ENCODE results near the gene SPDYE2B. TPM values are rescaled to one million over a fixed set of nuclear protein-coding genes. Genes with fewer than 3 reads are reported as not detected.
"Not testable (repeated sequence)": the region's sequence is repeated elsewhere in the genome, so short reads cannot be mapped to it uniquely, and the experiment has no call there.

Gene SPDYE2B
- not detected in 2 replicates for polyA plus RNA-seq (2013)

- WGBS (ENCODE audit: extremely low coverage, insufficient coverage, insufficient read length) = no CpG with 5 or more reads among the region's 4 CpGs
- not testable (repeated sequence) for H4K8ac ChIP-seq (ENCODE audit: low read depth, low read length); H3K4ac ChIP-seq (ENCODE audit: low read depth, low read length); H4K12ac ChIP-seq (ENCODE audit: low read depth, low read length); H2BK12ac ChIP-seq (ENCODE audit: low read length); DNase-seq; H3K36me3 ChIP-seq (ENCODE audit: control insufficient read depth in 1 of 2, insufficient read depth in 2 of 2, low read length in 2 of 2); H2BK5ac ChIP-seq (ENCODE audit: low read depth, low read length, poor library complexity); H3K9ac ChIP-seq (ENCODE audit: low read length); H3K9me3 ChIP-seq (ENCODE audit: insufficient read depth, low read depth, low read length); H3K4me2 ChIP-seq (ENCODE audit: low read length); H2AK5ac ChIP-seq (ENCODE audit: low read length); H2AFZ ChIP-seq (ENCODE audit: insufficient read depth, low read length, poor library complexity); H2BK120ac ChIP-seq (ENCODE audit: insufficient read depth, low read length, poor library complexity); H3K18ac ChIP-seq (ENCODE audit: low read length); H3K23ac ChIP-seq (ENCODE audit: low read length); H3K79me1 ChIP-seq (ENCODE audit: low read length); H3K27ac ChIP-seq (ENCODE audit: low read depth, low read length); H3K14ac ChIP-seq (ENCODE audit: low read length); H3K79me2 ChIP-seq (ENCODE audit: control insufficient read depth, insufficient read depth, low read length, poor library complexity); H3K27me3 ChIP-seq (ENCODE audit: insufficient read depth, low read length); H4K91ac ChIP-seq (ENCODE audit: low read depth, low read length); H3K4me1 ChIP-seq (ENCODE audit: control insufficient read depth in 1 of 2, insufficient read depth in 2 of 2, low read length in 2 of 2); H3K4me3 ChIP-seq (ENCODE audit: low read depth, low read length)
Measured at GRCh38 chr7:102649924-102650323, at the start of gene SPDYE2B. SPDYE2B (plus strand) TSS chr7:102650319; CDS start chr7:102652349, 2,030 bp downstream.

DNA sequence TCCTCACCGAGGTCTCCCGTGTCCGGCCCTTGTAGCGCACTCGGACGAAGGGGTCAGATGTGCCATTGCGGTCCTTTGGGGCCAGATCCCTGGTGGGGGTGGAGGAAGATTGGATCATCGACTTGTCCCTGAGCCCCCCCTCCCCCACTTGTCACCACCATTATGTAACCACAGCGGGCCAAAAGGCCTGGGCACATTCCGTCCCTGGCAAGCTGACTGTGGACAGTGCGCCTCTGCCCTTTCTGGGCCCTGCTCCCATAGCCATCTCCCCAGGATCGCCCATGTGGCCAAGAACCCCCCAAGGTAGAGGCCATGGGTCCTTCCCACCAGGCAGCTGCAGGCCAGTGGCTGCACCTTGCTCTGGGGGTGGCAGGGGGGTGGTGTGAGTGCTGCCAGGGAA is 47.8 kb upstream of the SPDYE2B start:
- H4K91ac ChIP-seq (ENCODE audit: low read depth, low read length) = not testable (repeated sequence)

GRCh38 chr7:102604431-102605145 is 45.5 kb upstream of the SPDYE2B start:
- not testable (repeated sequence) for H3K14ac ChIP-seq (ENCODE audit: low read length); H3K18ac ChIP-seq (ENCODE audit: low read length); H2AFZ ChIP-seq (ENCODE audit: insufficient read depth, low read length, poor library complexity); H3K4ac ChIP-seq (ENCODE audit: low read depth, low read length); H3K23ac ChIP-seq (ENCODE audit: low read length); H2BK5ac ChIP-seq (ENCODE audit: low read depth, low read length, poor library complexity); H2AK5ac ChIP-seq (ENCODE audit: low read length); H4K12ac ChIP-seq (ENCODE audit: low read depth, low read length); H3K9me3 ChIP-seq (ENCODE audit: insufficient read depth, low read depth, low read length); H2BK12ac ChIP-seq (ENCODE audit: low read length); H2BK120ac ChIP-seq (ENCODE audit: insufficient read depth, low read length, poor library complexity); H3K4me3 ChIP-seq (ENCODE audit: low read depth, low read length); H3K9ac ChIP-seq (ENCODE audit: low read length); H3K4me2 ChIP-seq (ENCODE audit: low read length); H3K36me3 ChIP-seq (ENCODE audit: control insufficient read depth in 1 of 2, insufficient read depth in 2 of 2, low read length in 2 of 2); H4K91ac ChIP-seq (ENCODE audit: low read depth, low read length); DNase-seq; H3K79me1 ChIP-seq (ENCODE audit: low read length); H3K4me1 ChIP-seq (ENCODE audit: control insufficient read depth in 1 of 2, insufficient read depth in 2 of 2, low read length in 2 of 2); H3K27me3 ChIP-seq (ENCODE audit: insufficient read depth, low read length); H3K79me2 ChIP-seq (ENCODE audit: control insufficient read depth, insufficient read depth, low read length, poor library complexity); H3K27ac ChIP-seq (ENCODE audit: low read depth, low read length); H4K8ac ChIP-seq (ENCODE audit: low read depth, low read length)
- no CpG with 5 or more reads among the region's 19 CpGs for WGBS (ENCODE audit: extremely low coverage, insufficient coverage, insufficient read length)

More for the DNA sequence above, 47.8 kb upstream of the SPDYE2B start:
- H3K79me2 ChIP-seq (ENCODE audit: control insufficient read depth, insufficient read depth, low read length, poor library complexity); H3K14ac ChIP-seq (ENCODE audit: low read length); H4K8ac ChIP-seq (ENCODE audit: low read depth, low read length); H3K9me3 ChIP-seq (ENCODE audit: insufficient read depth, low read depth, low read length); H3K4me1 ChIP-seq (ENCODE audit: control insufficient read depth in 1 of 2, insufficient read depth in 2 of 2, low read length in 2 of 2); H3K79me1 ChIP-seq (ENCODE audit: low read length); H2AK5ac ChIP-seq (ENCODE audit: low read length); H2BK5ac ChIP-seq (ENCODE audit: low read depth, low read length, poor library complexity); H3K27me3 ChIP-seq (ENCODE audit: insufficient read depth, low read length); DNase-seq; H3K4me2 ChIP-seq (ENCODE audit: low read length); H4K12ac ChIP-seq (ENCODE audit: low read depth, low read length); H2AFZ ChIP-seq (ENCODE audit: insufficient read depth, low read length, poor library complexity); H3K9ac ChIP-seq (ENCODE audit: low read length); H3K27ac ChIP-seq (ENCODE audit: low read depth, low read length); H3K4me3 ChIP-seq (ENCODE audit: low read depth, low read length); H3K4ac ChIP-seq (ENCODE audit: low read depth, low read length); H2BK120ac ChIP-seq (ENCODE audit: insufficient read depth, low read length, poor library complexity); H3K36me3 ChIP-seq (ENCODE audit: control insufficient read depth in 1 of 2, insufficient read depth in 2 of 2, low read length in 2 of 2); H2BK12ac ChIP-seq (ENCODE audit: low read length); H3K18ac ChIP-seq (ENCODE audit: low read length); H3K23ac ChIP-seq (ENCODE audit: low read length): not testable (repeated sequence)
- no CpG with 5 or more reads among the region's 12 CpGs for WGBS (ENCODE audit: extremely low coverage, insufficient coverage, insufficient read length)

DNA sequence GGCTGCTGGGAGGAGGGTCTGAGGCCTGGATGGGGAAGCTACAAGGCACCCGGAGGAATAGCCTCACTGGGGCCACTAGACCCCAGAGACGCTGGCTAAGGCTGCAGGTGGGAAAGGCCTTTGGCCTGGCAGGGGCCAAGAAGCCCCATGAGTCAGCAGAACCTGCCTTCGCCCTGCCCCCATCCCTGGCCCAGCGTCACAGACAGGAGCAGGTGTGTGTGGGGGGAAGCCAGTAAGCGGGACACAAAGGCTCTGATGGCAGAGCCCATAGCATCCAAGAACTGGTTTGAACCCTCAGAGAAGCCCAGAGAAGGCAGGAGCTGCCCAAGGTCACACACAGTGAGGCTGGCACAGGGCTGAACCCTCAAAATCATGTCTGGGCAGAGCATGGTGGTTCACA is 43.3 kb upstream of the SPDYE2B start:
- not testable (repeated sequence) for H3K4me3 ChIP-seq (ENCODE audit: low read depth, low read length); H2BK120ac ChIP-seq (ENCODE audit: insufficient read depth, low read length, poor library complexity); H3K79me2 ChIP-seq (ENCODE audit: control insufficient read depth, insufficient read depth, low read length, poor library complexity); H2AK5ac ChIP-seq (ENCODE audit: low read length); H2AFZ ChIP-seq (ENCODE audit: insufficient read depth, low read length, poor library complexity); H3K9me3 ChIP-seq (ENCODE audit: insufficient read depth, low read depth, low read length); H4K91ac ChIP-seq (ENCODE audit: low read depth, low read length); H3K9ac ChIP-seq (ENCODE audit: low read length); H3K4ac ChIP-seq (ENCODE audit: low read depth, low read length); H4K12ac ChIP-seq (ENCODE audit: low read depth, low read length); H3K4me2 ChIP-seq (ENCODE audit: low read length); H3K36me3 ChIP-seq (ENCODE audit: control insufficient read depth in 1 of 2, insufficient read depth in 2 of 2, low read length in 2 of 2); H3K23ac ChIP-seq (ENCODE audit: low read length); H4K8ac ChIP-seq (ENCODE audit: low read depth, low read length); H3K27me3 ChIP-seq (ENCODE audit: insufficient read depth, low read length); DNase-seq; H3K18ac ChIP-seq (ENCODE audit: low read length); H3K4me1 ChIP-seq (ENCODE audit: control insufficient read depth in 1 of 2, insufficient read depth in 2 of 2, low read length in 2 of 2); H2BK5ac ChIP-seq (ENCODE audit: low read depth, low read length, poor library complexity); H3K79me1 ChIP-seq (ENCODE audit: low read length); H3K14ac ChIP-seq (ENCODE audit: low read length); H3K27ac ChIP-seq (ENCODE audit: low read depth, low read length); H2BK12ac ChIP-seq (ENCODE audit: low read length)
- WGBS (ENCODE audit: extremely low coverage, insufficient coverage, insufficient read length) = no CpG with 5 or more reads among the region's 5 CpGs

All from trophoblast cell (in vitro differentiated cells and primary cell).